Measurements from ENCODE around the gene SAP30BP. TPM values are rescaled to one million over a fixed set of nuclear protein-coding genes. Genes with fewer than 3 reads are reported as not detected.

The SAP30BP gene
- total and polyA plus RNA-seq, 2 of the 13 experiments (the other 11 are each of a cell fraction or from before 2014, with no cell fraction given), result 67.7 to 99.4 TPM

GRCh38 chr17:75632863-75633485 lies 34.2 kb upstream of the SAP30BP start, which contains the start of gene SMIM5 (continued):
- TF ChIP-seq MLX (CRISPR knock-in tag; IDR thresholded peaks at IDR 0.05) (peak; percentile 37; the same call in 1 of the 2 replicates), HNF1A (IDR thresholded peaks at IDR 0.05; ENCODE audit: low read depth) (0 out of 2 replicates have a peak, but pooled peaks have one; percentile 20), HNF1A (CRISPR knock-in tag; IDR thresholded peaks at IDR 0.05; ENCODE audit: borderline replicate concordance) (no peak), HOXA9 (CRISPR knock-in tag; IDR thresholded peaks at IDR 0.05; ENCODE audit: borderline replicate concordance) (no peak), ZNF614 (CRISPR knock-in tag; IDR thresholded peaks at IDR 0.05; ENCODE audit: borderline replicate concordance) (peak; percentile 56; the same call in 1 of the 2 replicates), NR0B2 (CRISPR knock-in tag; IDR thresholded peaks at IDR 0.05) (no peak), NCOR1 (IDR thresholded peaks at IDR 0.05; ENCODE audit: borderline replicate concordance, low read length) (no peak), ZNF616 (CRISPR knock-in tag; IDR thresholded peaks at IDR 0.05; ENCODE audit: low read depth) (0 out of 2 replicates have a peak, but pooled peaks have one; percentile 31), ZFY (CRISPR knock-in tag; IDR thresholded peaks at IDR 0.05) (peak; percentile 6; the same call in 1 of the 2 replicates), ZGPAT (CRISPR knock-in tag; IDR thresholded peaks at IDR 0.05) (0 out of 2 replicates have a peak, but pooled peaks have one; percentile 24), MAX (IDR thresholded peaks at IDR 0.05) (peak; percentile 61; the same call in 1 of the 2 replicates), MXD4 (CRISPR knock-in tag; IDR thresholded peaks at IDR 0.05) (peak; percentile 73; the same call in 1 of the 2 replicates), TARDBP (CRISPR knock-in tag; IDR thresholded peaks at IDR 0.05) (no peak), ARNTL (CRISPR knock-in tag; IDR thresholded peaks at IDR 0.05) (no peak), ZBTB38 (CRISPR knock-in tag; IDR thresholded peaks at IDR 0.05) (peak; percentile 46), KDM2A (CRISPR knock-in tag; IDR thresholded peaks at IDR 0.05; ENCODE audit: borderline replicate concordance, low read depth) (peak; percentile 51; the same call in 1 of the 2 replicates), SMYD3 (CRISPR knock-in tag; IDR thresholded peaks at IDR 0.05) (no peak), PHF21A (CRISPR knock-in tag; IDR thresholded peaks at IDR 0.05) (peak; percentile 16; the same call in 1 of the 2 replicates), U2AF1 (optimal IDR thresholded peaks at IDR 0.05; ENCODE audit: low read depth, low read length) (peak; percentile 34), SIX4 (CRISPR knock-in tag; IDR thresholded peaks at IDR 0.05) (peak; percentile 54; the same call in 1 of the 2 replicates), MYNN (CRISPR knock-in tag; IDR thresholded peaks at IDR 0.05; ENCODE audit: low read depth) (no peak), TBX2 (CRISPR knock-in tag; IDR thresholded peaks at IDR 0.05; ENCODE audit: borderline replicate concordance) (0 out of 2 replicates have a peak, but pooled peaks have one; percentile 22), ZNF451 (CRISPR knock-in tag; IDR thresholded peaks at IDR 0.05) (peak; percentile 66)
